ENCODE measurements around the gene TMEM116.

GRCh38 chr12:112023759-112024396 lies 10.9 kb upstream of the TMEM116 start:
- TF ChIP-seq, protein P1, sequence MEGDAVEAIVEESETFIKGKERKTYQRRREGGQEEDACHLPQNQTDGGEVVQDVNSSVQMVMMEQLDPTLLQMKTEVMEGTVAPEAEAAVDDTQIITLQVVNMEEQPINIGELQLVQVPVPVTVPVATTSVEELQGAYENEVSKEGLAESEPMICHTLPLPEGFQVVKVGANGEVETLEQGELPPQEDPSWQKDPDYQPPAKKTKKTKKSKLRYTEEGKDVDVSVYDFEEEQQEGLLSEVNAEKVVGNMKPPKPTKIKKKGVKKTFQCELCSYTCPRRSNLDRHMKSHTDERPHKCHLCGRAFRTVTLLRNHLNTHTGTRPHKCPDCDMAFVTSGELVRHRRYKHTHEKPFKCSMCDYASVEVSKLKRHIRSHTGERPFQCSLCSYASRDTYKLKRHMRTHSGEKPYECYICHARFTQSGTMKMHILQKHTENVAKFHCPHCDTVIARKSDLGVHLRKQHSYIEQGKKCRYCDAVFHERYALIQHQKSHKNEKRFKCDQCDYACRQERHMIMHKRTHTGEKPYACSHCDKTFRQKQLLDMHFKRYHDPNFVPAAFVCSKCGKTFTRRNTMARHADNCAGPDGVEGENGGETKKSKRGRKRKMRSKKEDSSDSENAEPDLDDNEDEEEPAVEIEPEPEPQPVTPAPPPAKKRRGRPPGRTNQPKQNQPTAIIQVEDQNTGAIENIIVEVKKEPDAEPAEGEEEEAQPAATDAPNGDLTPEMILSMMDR (IDR thresholded peaks at IDR 0.05): no peak
- TF ChIP-seq POLR2A (IDR thresholded peaks at IDR 0.05) (no peak), EP300 (IDR thresholded peaks at IDR 0.05) (no peak)

Data from sigmoid colon (tissue), 4 donors.